GM12864 (cell line): ENCODE results near the gene TUBB3.

Experiments used
- DNase-seq: peaks from one replicate; pipeline ENCODE4 v3.0.0-alpha.2; 2011; ENCODE audit warnings: low read depth
- H3K4me3 ChIP-seq: 2 replicates; pipeline ENCODE4 v1.5.1; 2011; ENCODE audit warnings: mild to moderate bottlenecking, low read depth, low read length, control low read depth
- CTCF ChIP-seq: IDR thresholded peaks from 2 replicates; pipeline ENCODE4 v1.5.1; 2011; ENCODE audit warnings: low read depth, mild to moderate bottlenecking, moderate library complexity, low read length, control low read depth, inconsistent platforms; ENCODE audit errors: missing control alignments

TUBB3 gene

GRCh38 chr16:89895482-89896250, 27.5 kb upstream of the TUBB3 start:
- no peak for DNase-seq
- no peak for TF ChIP-seq CTCF
- H3K4me3 ChIP-seq = no peak overlapping the region

- no peak for TF ChIP-seq CTCF
- DNase-seq = no peak
- H3K4me3 ChIP-seq = no peak overlapping the region
Observed at GRCh38 chr16:89897204-89897603, 25.9 kb upstream of the TUBB3 start.

GRCh38 chr16:89898201-89898967, 24.8 kb upstream of the TUBB3 start:
- no peak for TF ChIP-seq CTCF
- no peak overlapping the region for H3K4me3 ChIP-seq
- no peak for DNase-seq

GRCh38 chr16:89899879-89900481, 23.2 kb upstream of the TUBB3 start:
- DNase-seq = no peak
- TF ChIP-seq CTCF = no peak
- no peak overlapping the region for H3K4me3 ChIP-seq

GRCh38 chr16:89900885-89901284, 22.3 kb upstream of the TUBB3 start:
- no peak for TF ChIP-seq CTCF
- no peak overlapping the region for H3K4me3 ChIP-seq

GRCh38 chr16:89902980-89903379, 20.2 kb upstream of the TUBB3 start:
- DNase-seq = no peak
- H3K4me3 ChIP-seq = no peak overlapping the region
- no peak for TF ChIP-seq CTCF

More at GRCh38 chr16:89900885-89901284, 22.3 kb upstream of the TUBB3 start:
- DNase-seq = no peak
